ENCODE measurements around the gene RRAS.
A peak's percentile ranks its signal among the peaks of the same experiment; 100 is the strongest.

The RRAS gene

GRCh38 chr19:49593233-49594113, 46.5 kb downstream of the RRAS start:
- DNase-seq: peak; percentile 95

- peak; percentile 67 for DNase-seq
Measured at GRCh38 chr19:49592486-49593232, 47.3 kb downstream of the RRAS start.

- DNase-seq: peak; percentile 74
Measured at GRCh38 chr19:49591731-49592485, 48.0 kb downstream of the RRAS start.

GRCh38 chr19:49590971-49591730, 48.8 kb downstream of the RRAS start, which contains the start of gene PRR12:
Gene PRR12 (plus strand): TSS chr19:49591182. CDS start chr19:49591655, 473 bp downstream.
- peak; percentile 82 for DNase-seq

- peak; percentile 93 for DNase-seq
Measured at GRCh38 chr19:49590071-49590970, 49.6 kb downstream of the RRAS start.

- DNase-seq: no peak
Measured at GRCh38 chr19:49589502-49589905, 50.4 kb downstream of the RRAS start.

- DNase-seq: peak; percentile 69
Measured at GRCh38 chr19:49588365-49589122, 51.4 kb downstream of the RRAS start.

GRCh38 chr19:49587227-49587626, 52.7 kb downstream of the RRAS start:
- DNase-seq: no peak
